DOHH2 (cell line): ENCODE results near the gene CCDC185.

ENCODE experiments used
- H3F3A ChIP-seq: fragments of 200-600 bp; sonication (generic), shearing (Covaris generic); 2 replicates; pipeline ENCODE4 v1.6.0; 2016; ENCODE audit warnings: antibody characterized with exemption, mild to moderate bottlenecking; ENCODE audit not compliant: control insufficient read depth, insufficient read depth
- H3K27ac ChIP-seq: fragments of 200-600 bp; sonication (generic); 2 replicates; pipeline ENCODE4 v1.5.1; 2014; ENCODE audit warnings: low read depth, mild to moderate bottlenecking, low read length, moderate library complexity
- H3K27me3 ChIP-seq: fragments of 200-600 bp; sonication (generic); 2 replicates; pipeline ENCODE4 v1.6.1; 2014; ENCODE audit warnings: mild to moderate bottlenecking, low read length, mixed read lengths; ENCODE audit not compliant: control insufficient read depth
- H3K36me3 ChIP-seq: fragments of 200-600 bp; sonication (generic); 2 replicates; pipeline ENCODE4 v1.6.1; 2014; ENCODE audit warnings: mild to moderate bottlenecking, low read length, moderate library complexity, mixed read lengths; ENCODE audit not compliant: control insufficient read depth
- H3K4me1 ChIP-seq: fragments of 200-600 bp; sonication (generic); 2 replicates; pipeline ENCODE4 v1.6.1; 2014; ENCODE audit warnings: mild to moderate bottlenecking, low read length, mixed read lengths; ENCODE audit not compliant: control insufficient read depth
- H3K4me2 ChIP-seq: fragments of 200-600 bp; sonication (generic); 2 replicates; pipeline ENCODE4 v1.6.0; 2014; ENCODE audit warnings: mild to moderate bottlenecking, low read length, moderate library complexity
- H3K4me3 ChIP-seq: fragments of 200-600 bp; sonication (generic); 2 replicates; pipeline ENCODE4 v1.5.1; 2014; ENCODE audit warnings: mild to moderate bottlenecking, low read length, mixed read lengths
- H3K79me2 ChIP-seq: fragments of 200-600 bp; sonication (generic); 2 replicates; pipeline ENCODE4 v1.6.1; 2014; ENCODE audit warnings: mild to moderate bottlenecking, low read length, mixed read lengths; ENCODE audit not compliant: control insufficient read depth
- H3K9me2 ChIP-seq: fragments of 200-600 bp; sonication (generic); replicated peaks from 2 replicates; pipeline ENCODE4 v1.6.1; 2014; ENCODE audit warnings: mild to moderate bottlenecking, low read length, mixed read lengths; ENCODE audit not compliant: control insufficient read depth
- H3K9me3 ChIP-seq: fragments of 200-600 bp; sonication (generic); 2 replicates; pipeline ENCODE4 v1.6.1; 2014; ENCODE audit warnings: antibody characterized with exemption, low read length, mixed read lengths; ENCODE audit not compliant: control insufficient read depth, insufficient read depth
- H4K20me1 ChIP-seq: fragments of 200-600 bp; sonication (generic); 2 replicates; pipeline ENCODE4 v1.6.0; 2014; ENCODE audit warnings: low read depth, mild to moderate bottlenecking, antibody characterized with exemption, low read length, moderate library complexity; ENCODE audit not compliant: control insufficient read depth, insufficient read depth
- EZH2phosphoT487 ChIP-seq: fragments of 200-600 bp; sonication (generic); IDR thresholded peaks from 2 replicates; pipeline ENCODE4 v1.6.1; 2017; ENCODE audit warnings: borderline replicate concordance, mild to moderate bottlenecking, antibody characterized with exemption, low read length, moderate library complexity, mixed read lengths
- TF ChIP-seq, protein P1 (sequence below): fragments of 200-600 bp; sonication (generic); IDR thresholded peaks from one replicate; pipeline ENCODE4 v1.5.1; 2014; ENCODE audit warnings: antibody characterized with exemption, mild to moderate bottlenecking, low read depth, low read length; ENCODE audit not compliant: poor library complexity, severe bottlenecking

The CCDC185 gene

DNA sequence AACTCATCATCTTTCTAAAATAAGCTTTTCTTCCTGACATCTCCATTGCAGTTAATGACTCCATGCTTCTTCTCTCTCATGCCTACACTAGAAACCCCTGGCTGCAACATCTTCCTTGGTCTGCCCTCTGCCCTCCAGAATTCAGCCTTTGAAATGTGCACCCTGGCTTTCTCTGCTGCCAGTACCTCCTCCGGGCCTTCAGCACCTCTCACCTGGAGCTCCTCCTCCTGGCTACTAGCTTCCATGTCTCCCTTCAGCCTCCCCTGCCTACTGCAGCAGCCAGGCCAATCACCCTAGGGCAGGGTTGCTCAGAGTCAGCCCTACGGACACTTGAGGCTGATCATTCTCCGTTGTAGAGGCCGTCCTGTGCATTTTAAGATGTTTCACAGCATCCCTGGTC is 47.5 kb upstream of the CCDC185 start:
- no peaks in the 10 kb centered on the region for H3K27me3 ChIP-seq
- H3K4me1 ChIP-seq = no peaks in the 10 kb centered on the region
- TF ChIP-seq, protein P1, sequence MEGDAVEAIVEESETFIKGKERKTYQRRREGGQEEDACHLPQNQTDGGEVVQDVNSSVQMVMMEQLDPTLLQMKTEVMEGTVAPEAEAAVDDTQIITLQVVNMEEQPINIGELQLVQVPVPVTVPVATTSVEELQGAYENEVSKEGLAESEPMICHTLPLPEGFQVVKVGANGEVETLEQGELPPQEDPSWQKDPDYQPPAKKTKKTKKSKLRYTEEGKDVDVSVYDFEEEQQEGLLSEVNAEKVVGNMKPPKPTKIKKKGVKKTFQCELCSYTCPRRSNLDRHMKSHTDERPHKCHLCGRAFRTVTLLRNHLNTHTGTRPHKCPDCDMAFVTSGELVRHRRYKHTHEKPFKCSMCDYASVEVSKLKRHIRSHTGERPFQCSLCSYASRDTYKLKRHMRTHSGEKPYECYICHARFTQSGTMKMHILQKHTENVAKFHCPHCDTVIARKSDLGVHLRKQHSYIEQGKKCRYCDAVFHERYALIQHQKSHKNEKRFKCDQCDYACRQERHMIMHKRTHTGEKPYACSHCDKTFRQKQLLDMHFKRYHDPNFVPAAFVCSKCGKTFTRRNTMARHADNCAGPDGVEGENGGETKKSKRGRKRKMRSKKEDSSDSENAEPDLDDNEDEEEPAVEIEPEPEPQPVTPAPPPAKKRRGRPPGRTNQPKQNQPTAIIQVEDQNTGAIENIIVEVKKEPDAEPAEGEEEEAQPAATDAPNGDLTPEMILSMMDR = no peak
- H4K20me1 ChIP-seq = no peaks in the 10 kb centered on the region
- H3K9me3 ChIP-seq = no peaks in the 10 kb centered on the region
- H3K36me3 ChIP-seq = no peaks in the 10 kb centered on the region
- H3K9me2 ChIP-seq = no peaks in the 10 kb centered on the region
- no peak overlapping the region for H3K4me3 ChIP-seq
- H3F3A ChIP-seq = no peaks in the 10 kb centered on the region
- H3K4me2 ChIP-seq = no peak overlapping the region
- H3K27ac ChIP-seq = no peak overlapping the region
- no peaks in the 10 kb centered on the region for H3K79me2 ChIP-seq

GRCh38 chr1:223346311-223346710 is 46.9 kb upstream of the CCDC185 start:
- H3K4me3 ChIP-seq = no peak overlapping the region
- no peaks in the 10 kb centered on the region for H4K20me1 ChIP-seq
- H3K4me2 ChIP-seq = no peak overlapping the region
- TF ChIP-seq, protein P1 = no peak
- no peak for TF ChIP-seq EZH2phosphoT487
- H3K27ac ChIP-seq = no peak overlapping the region
- no peaks in the 10 kb centered on the region for H3K4me1 ChIP-seq
- no peaks in the 10 kb centered on the region for H3K27me3 ChIP-seq
- H3K9me3 ChIP-seq = no peaks in the 10 kb centered on the region
- no peaks in the 10 kb centered on the region for H3K79me2 ChIP-seq
- no peaks in the 10 kb centered on the region for H3F3A ChIP-seq
- H3K9me2 ChIP-seq = no peaks in the 10 kb centered on the region
- no peaks in the 10 kb centered on the region for H3K36me3 ChIP-seq

GRCh38 chr1:223347583-223347982 is 45.6 kb upstream of the CCDC185 start:
- Histone ChIP-seq H3K4me3 (no peak overlapping the region), H3K9me2 (no peaks in the 10 kb centered on the region), H3F3A (no peaks in the 10 kb centered on the region), H3K4me1 (no peaks in the 10 kb centered on the region), H3K36me3 (no peaks in the 10 kb centered on the region), H3K27me3 (no peaks in the 10 kb centered on the region), H3K4me2 (no peak overlapping the region), H3K79me2 (no peaks in the 10 kb centered on the region), H3K9me3 (no peaks in the 10 kb centered on the region), H4K20me1 (no peaks in the 10 kb centered on the region), H3K27ac (no peak overlapping the region)
- TF ChIP-seq, protein P1 = no peak
- TF ChIP-seq EZH2phosphoT487 = no peak

GRCh38 chr1:223348439-223348838 is 44.8 kb upstream of the CCDC185 start:
- no peak overlapping the region for H3K4me3 ChIP-seq
- H3K9me3 ChIP-seq = no peaks in the 10 kb centered on the region
- H3K27me3 ChIP-seq = no peaks in the 10 kb centered on the region
- H3K36me3 ChIP-seq = no peaks in the 10 kb centered on the region
- no peak overlapping the region for H3K4me2 ChIP-seq
- H3K79me2 ChIP-seq = no peaks in the 10 kb centered on the region
- H4K20me1 ChIP-seq = no peaks in the 10 kb centered on the region
- no peaks in the 10 kb centered on the region for H3F3A ChIP-seq
- TF ChIP-seq, protein P1 = no peak
- no peak for TF ChIP-seq EZH2phosphoT487
- no peak overlapping the region for H3K27ac ChIP-seq
- H3K4me1 ChIP-seq = no peaks in the 10 kb centered on the region
- no peaks in the 10 kb centered on the region for H3K9me2 ChIP-seq
